Kidney glomerular epithelial cell (primary cell): Measurements from ENCODE around the gene IFRD1.
A peak's percentile ranks its signal among the peaks of the same experiment; 100 is the strongest.
"Not testable (repeated sequence)": the region's sequence is repeated elsewhere in the genome, so short reads cannot be mapped to it uniquely, and the experiment has no call there.

Experiments
- DNase-seq: peaks from one replicate; lab custom pipeline; 2025; lab: John Stamatoyannopoulos, UW

Gene IFRD1

DNA sequence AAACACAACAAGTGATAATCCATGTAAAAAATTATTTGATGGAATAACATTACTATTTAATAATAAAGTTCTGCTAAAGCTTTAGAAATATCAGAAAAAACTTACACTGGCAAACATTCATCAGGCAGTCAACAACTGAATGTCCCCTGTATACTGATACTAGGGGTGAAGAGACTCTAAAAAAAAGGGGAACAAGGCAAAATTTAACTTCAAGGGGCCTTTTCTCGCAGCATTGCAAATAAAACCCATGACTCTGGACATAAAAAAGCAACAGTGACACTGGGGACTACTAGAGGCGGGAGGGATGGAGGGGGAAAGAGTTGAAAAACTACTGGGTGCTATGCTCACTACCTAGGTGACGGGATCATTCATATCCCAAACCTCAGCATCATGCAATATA is 5.8 kb upstream of the IFRD1 start:
- no peak for DNase-seq

DNA sequence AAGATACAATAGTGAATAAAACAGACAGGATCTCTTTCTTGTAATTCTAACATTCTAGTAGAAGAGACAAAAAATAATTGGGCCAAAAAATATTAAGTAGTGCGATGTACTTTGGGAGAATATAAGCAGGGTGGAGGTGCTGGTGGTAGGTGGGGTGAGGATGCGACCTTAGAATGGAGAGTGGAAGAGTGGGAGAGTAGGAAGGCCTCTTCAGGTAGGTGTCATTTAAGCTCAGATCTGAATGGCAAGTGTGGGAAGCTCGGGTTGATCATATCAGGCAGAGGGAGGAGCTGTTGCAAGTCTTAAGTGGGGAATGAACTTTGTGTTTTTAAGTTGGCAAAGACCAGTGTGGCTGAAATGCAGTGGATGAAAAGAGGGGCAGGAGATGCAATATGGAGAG is 3.8 kb upstream of the IFRD1 start:
- DNase-seq: no peak

DNA sequence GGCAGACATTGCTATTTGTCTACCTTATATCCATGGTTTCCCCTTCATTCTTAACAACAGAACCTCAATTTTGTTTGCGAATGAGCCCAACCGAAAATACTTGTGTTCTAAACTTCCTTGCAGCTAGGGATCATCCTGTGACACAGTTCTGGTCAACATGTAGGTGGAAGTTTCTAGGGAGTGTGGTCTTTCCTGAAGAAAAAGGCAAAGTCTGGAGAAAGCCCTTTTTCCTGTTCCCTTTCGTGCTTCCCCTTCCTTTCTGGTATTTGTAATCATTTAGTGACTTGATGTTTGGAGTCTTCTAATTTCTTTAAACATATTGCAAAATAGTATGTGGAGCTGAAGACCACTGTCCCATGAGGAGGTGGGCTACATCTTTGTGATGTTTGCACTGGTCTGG is 2.9 kb upstream of the IFRD1 start:
- DNase-seq: no peak

DNA sequence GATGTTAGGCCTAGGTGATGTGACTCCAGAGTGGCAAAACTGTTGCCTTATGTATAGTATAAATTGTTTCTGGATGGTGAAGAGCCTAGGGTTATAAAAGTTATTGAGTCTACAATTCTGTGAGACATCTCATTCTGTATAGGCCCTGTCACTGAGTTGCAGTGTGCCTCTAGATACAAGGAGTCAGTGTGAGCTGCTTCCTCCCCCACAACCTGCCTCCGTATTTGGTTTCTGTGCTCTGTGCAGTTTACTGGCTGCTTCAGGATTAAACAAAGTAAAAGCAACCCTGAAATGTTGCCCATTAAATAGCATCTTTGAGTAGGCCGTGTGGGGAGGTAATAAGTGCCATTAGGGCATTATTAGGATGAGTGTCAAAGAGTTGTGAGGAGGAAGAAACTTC is 1.9 kb upstream of the IFRD1 start:
- no peak for DNase-seq

DNA sequence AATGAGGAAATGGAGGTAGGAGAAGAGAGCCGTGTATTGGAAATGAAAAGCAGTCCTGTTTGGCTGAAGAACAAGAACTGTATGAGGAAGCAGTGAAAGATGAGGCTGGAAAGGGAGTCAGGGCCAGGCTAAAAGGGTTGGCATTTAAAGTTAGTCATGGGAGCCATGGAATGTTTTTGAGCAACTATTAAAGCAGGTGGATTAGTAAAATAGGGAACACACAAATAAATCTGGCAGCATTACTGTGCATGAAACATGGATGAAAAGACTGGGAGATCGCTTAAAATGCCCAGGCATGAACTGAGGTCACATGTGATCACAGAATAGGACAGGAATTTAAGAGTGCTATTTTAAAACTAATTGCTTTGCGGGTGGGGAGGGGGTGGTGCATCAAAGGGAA is 1.4 kb upstream of the IFRD1 start:
- no peak for DNase-seq

DNA sequence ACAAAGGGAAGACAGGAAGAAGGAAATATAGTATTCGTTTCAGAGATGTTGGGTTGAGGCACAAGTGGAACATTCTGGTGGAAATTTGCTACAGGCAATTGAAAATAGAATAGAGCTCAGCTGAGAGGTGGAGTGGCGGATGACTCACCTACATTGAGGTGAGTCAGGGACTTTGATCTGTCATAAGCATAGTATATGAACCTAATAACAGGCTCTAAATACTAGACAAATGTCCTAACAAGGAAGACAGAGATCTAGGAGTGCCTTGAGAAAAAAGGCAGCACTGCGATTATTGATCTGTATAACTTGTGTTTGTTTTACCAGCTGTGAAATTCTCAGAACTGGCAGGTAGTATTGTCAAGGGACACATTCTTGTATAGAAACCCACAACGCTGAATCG is 907 bp upstream of the IFRD1 start:
- peak; percentile 63 for DNase-seq

DNA sequence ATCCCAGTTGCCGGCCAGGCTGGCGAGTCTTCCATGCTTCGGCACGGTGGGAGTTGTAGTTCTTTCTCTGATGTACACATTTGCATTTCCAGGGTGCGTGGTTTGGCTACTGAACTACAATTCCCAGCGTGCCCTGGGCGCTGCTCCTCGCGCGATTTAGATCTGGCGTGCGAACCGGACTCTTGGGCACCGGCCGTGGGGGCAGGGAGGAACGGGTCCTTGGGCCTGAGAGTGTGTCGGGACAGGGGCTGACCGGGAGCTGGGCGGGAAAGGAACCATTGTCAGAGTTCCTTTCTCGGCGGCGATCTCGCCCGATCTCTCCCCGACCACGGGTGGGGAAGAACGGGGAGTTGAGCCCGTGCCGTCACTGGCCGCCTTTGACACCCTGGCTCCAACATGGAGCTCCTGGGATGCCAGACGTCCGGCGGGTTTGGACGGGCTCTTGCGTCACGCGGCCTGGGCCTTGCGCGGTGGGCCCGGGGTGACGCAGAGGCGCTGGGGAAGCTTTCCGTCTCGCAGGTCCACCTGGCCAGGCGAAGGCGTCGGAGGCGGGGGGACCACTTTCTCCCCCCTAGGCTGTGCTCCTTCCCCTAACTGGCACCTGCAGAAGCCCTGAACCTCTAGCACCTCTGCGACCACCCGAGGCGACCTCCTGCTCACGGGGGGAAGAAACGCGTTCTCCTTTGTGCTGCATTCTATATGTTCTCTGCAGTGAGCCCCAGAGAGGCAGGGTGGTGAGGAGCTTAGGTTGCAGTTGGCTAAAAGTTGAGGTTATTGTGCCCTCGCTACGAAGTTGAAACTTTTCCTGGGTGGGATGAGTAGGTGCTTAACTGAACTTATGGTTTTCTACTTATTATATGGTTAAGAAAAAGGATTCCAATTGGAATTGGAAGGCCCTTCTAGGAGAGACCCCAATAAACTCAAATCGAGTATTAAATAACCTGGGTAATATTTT is 824 bp downstream of the IFRD1 start:
- peak; percentile 95 for DNase-seq

DNA sequence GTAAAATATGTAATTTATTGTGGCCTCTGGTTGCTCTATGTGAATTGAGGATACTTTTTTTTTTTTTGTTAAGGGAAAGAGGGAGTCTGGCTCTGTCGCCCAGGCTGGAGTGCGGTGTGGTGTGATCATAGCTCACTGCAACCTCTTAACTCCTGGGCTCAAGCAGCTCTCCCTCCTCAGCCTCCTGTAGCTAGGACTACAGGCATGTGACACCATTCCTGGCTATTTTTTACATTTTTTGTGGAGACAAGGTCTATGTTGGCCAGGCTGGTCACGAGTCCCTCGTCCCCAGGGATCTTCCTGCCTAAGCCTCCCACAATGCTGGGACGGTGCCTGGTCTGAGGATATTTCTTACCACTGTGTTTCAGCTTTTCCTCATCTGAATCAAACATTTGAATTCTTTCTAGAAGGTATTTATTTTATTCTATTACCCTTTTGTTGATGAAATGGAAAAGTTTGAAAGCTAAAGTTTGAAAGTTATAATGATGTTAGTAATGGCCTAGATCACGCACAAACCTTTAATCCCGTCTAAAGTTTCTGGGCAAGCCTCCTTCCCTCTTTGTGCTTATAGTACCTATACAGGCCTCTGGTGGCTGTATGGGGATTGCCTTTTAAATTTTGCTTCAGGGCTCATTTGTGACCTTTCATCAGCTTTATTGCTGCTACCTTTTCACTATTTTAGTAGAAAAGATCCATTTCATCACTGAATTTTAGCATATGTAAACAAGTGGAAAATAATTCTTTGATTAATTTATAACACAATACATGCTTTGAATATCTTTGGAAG is 2.0 kb downstream of the IFRD1 start:
- peak; percentile 45 for DNase-seq

DNA sequence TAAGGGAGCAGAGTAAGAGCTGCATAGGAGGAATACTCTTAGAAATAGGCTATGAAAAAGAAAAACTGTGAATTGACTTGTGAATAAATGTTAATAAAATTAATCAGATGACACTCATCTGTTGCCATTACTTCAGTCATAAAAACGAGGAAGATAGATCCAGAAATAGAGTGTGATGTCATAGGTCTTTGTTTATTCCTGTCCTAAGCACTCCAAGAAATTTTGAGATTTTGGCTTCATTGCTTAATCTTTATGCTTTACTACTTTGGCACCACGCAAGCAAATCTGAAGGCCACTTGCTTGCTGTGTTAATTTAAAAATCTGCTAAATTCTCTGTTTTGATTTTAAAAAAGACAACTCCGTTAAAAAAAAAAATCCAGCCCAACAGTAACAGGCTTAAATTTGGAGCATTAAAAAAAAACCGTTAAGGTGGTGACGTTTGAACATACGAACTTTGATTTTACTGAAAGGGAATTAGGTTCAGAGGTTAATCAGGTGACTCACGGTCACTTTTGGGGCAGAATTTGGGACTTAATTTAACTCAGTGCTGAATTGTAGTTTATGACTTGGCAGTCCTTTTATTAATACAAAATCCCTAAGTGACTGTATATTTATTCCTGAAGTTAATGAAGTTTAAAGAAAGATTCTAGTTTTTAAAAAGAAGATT is 3.4 kb downstream of the IFRD1 start:
- peak; percentile 22 for DNase-seq

DNA sequence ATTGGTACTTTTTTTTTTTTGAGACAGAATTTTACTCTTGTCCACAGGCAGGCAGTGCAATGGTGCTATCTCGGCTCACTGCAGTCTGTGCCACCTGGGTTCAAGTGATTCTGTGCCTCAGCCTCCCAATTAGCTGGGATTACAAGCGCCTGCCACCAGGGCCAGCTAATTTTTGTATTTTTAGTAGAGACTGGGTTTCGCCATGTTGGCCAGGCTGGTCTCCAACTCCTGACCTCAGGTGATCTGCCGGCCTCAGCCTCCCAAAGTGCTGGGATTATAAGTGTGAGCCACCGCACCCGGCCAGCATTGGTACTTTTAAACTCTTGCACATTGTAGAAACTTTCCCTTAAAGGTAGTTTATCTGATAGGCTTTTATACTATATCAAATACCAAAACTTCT is 3.9 kb downstream of the IFRD1 start:
- not testable (repeated sequence) for DNase-seq

DNA sequence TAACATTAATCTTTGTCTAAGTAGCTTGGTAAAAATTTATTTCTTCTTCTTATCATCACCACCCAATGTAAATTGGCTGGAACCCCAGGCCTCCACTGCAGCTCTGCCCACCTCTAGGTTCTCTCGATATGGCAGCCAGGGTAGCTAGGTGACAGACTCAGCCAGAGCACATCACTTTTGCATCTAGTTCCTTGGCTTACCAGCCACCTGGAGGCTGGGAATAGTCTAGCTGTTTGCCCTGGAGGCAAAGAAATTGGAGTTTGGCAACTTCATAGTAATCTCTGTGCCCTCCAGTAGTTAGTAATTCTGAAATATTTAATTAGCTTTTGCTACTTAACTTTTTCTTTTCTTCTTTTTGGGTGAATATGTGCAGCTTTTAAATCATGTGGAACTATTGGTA is 9.4 kb downstream of the IFRD1 start:
- no peak for DNase-seq

DNA sequence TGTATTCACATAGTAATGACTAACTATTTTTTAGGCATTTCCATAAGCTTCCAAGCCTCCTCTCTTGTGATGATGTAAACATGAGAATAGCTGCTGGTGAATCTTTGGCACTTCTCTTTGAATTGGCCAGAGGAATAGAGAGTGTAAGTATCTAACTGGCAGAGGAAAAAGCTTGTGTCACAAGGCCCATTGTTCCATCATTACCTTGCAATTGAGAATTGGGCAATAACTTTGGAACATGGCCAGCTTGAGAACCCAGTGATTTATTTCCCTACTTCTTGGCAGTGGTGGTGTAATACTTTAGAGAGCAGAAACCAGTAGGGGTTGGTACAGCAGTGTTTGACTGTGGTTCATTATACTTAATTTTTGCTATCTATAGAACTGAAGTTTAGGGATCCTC is 12.0 kb downstream of the IFRD1 start:
- DNase-seq: peak; percentile 36

DNA sequence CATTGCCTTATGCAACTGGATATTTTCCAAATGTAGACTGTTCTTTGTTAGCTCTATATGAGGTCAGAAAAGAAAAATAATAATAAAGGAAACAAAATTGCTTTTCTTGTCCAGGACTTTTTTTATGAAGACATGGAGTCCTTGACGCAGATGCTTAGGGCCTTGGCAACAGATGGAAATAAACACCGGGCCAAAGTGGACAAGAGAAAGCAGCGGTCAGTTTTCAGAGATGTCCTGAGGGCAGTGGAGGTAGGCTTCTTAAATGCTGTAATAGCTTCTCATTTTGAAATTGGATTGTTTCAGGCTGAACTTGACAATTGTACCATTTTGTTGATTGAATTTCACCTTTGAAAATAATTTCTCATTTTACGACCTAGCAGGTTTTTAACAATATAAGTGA is 17.6 kb downstream of the IFRD1 start:
- no peak for DNase-seq

DNA sequence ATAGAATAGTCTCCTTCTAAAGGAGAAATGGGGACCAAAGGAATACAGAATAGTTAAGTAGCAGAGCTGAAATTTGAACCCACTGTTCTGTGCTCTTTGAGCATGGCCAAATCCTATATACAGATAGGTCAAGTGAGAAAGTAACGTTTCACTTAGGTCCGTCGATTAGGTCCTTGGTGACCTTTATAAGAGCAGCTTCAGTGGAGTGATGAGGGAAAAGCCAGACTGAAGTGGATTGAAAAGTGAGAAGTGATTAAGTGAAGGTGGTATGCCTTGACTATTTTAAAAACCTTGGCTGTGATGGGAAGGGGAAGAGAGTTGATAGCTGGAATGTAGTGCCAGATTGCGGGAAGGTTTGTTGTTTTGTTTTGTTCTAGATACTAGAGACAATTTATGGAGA is 19.9 kb downstream of the IFRD1 start:
- no peak for DNase-seq

DNA sequence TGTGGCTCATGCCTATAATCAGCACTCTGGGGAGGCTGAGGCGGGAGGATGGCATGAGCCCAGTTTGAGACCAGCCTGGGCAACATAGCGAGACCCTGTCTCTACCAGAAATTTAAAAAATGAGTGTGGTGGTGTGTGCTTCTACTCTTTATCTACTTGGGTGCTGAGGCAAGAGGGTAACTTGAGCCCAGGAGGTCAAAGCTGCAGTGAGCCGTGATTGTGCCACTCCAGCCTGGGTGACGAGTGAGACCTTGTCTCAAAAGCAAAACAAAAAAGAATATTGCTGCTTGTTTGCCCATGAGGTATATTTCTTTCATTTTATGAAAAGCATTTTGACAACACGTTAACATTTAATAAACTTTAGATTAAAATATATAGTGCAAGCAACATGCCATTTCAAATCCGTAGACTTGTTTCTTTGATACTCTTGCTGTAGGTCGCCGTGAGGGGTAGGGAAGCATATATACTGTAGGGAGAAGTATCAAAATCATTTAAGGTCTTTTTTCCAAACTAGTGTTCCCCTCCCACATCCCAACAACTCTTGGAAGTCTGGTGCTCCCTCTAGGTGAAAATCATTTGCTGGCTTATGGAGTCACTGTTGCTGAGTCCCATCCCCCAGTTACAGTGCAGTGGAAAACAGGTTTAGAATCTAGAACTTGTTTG is 26.3 kb downstream of the IFRD1 start:
- no peak for DNase-seq

DNA sequence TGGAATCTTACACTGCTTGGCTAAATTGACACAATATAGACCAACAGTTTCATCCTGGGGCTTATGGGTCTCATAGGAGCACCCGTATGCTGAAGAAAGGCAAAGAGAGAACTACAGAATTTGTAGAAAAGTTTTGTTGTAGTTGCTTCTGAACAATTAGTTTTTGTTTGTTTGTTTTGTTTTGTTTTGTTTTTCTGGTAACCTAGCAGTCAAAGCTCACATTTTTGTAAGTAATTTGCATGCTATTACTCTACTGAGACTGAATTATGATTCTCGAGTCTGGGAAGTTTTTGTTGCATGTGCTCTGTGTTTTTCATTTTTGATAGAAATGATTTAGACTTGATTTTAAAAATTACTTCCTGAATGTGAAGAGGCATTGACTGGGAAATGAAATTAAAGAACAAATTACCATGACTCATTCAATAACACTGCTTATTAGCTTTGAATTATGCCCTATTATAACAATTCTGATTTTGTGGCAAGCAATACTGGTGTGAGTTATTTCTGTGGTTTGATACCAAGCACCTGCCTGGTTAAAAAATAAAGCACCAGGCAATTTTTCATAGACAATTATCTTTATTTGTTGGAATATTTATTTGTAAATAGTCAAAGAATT is 31.0 kb downstream of the IFRD1 start:
- no peak for DNase-seq

DNA sequence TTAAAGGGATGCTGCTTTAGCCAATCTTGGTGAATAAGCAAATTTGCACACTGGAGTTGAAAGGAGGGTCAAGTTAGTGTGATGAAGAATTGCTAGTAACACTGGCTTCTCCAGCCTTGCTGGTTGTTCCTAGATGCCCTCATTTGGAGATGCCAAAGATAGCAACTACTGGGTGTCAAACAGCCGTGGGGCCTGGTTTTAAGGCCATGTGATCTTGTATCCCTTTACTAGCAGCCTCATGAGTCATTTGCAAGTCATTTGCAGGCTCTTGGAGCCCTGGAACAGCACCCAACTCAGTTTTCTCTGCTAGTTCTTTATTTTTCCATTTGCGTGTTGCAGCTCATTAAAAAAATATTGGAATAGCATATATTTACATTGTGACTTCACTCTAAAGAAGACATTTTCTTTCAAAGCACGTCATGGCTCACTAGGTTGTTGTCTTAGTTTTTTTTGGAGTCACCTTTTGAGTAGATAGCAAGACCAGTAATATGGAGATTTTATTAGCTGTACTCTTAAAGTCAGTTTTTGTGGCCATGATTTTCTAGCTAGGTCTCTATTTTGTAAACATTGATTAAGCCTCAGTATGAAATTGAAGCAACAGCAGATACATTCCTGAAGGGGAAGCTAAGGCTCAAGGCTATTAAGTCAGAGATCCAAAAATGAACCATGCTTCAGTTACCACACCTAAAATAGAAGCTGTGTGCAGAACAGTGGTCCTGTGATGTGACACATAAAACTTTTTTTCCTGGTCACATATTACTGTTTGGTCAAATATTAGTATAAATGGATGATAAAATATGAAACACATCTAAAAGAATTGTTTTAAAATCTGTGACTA is 31.8 kb downstream of the IFRD1 start:
- DNase-seq: peak; percentile 54

DNA sequence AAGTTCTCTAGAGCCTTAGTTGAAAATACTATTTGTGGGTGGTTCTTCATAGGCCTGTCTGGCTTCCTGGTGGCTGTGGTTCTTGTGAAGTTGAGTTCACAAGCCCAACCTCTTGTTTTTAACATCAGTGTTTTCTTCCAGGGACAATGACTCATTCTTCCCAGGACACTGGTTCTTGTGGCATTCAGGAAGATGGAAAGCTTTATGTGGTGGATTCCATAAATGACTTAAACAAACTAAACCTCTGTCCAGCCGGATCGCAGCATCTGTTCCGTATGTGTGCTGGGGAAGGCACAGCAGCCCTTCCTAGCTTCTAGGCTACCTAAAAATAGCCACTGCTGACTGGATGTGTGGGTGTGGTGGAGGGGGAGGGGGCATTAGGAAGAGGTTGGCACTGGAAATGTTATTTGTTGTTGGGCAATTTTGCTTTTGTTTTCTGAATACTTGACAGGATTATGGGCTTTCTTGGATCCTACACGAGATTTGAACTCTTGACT is 34.5 kb downstream of the IFRD1 start:
- DNase-seq: peak; percentile 45

DNA sequence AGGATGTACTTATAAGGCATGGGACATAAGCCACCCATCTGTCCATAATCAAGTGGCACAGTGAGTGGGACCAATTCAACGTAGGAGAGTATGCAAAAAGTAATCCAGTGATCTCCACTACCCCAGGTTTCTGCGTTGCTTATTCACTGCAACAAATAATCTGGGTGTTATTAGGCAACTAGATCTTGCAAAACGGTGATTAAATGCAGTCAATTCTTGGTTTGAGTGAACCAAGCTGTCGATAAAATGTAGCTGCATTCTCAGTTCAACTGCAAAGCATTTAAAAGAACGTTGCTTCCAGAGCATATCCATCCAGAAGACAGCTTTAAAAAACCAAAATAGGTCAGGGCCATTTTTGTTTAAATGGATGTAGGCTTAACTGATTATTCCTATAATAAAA is 35.5 kb downstream of the IFRD1 start:
- no peak for DNase-seq

DNA sequence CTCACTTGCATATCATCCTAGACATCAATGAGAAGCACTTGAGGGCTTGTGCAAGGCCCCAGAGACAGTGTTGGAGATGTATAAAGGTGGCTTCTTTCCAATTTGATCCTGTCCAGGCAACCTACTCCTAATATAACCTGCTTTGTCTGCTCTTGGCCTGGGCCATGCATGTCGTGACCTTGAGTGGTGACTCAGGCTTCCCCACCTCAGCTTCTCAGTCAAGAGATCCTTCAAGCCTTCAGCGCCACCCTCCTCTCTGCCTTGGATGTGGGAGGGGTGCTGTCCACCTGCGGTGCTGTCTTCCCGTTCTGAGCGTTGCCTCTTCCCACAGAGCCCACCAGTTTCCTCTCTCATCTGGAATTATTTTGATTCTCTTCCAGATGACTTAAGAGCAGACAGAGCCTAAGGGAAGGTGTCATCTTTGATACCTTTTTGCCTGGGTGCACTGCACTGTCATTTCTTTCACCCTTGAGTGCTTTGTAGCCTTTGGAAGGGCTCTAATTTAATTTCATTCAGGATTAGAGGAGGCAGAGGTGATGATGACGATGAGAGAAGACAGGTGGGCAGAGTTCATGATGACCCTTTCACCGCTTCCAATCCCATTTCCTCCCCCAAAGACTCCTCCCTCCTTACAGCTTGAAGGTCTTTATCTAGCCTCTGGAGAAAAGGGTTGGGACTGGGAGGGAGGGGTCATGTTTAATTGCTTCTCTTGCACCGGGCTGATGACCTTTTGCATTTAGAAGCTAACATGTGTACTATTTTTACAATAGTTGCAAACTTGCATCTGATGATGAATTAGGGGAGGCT is 37.4 kb downstream of the IFRD1 start:
- DNase-seq: no peak
